ENCODE data around the gene KIF14.
"Not testable (repeated sequence)": the region's sequence is repeated elsewhere in the genome, so short reads cannot be mapped to it uniquely, and the experiment has no call there.

Gene KIF14

DNA sequence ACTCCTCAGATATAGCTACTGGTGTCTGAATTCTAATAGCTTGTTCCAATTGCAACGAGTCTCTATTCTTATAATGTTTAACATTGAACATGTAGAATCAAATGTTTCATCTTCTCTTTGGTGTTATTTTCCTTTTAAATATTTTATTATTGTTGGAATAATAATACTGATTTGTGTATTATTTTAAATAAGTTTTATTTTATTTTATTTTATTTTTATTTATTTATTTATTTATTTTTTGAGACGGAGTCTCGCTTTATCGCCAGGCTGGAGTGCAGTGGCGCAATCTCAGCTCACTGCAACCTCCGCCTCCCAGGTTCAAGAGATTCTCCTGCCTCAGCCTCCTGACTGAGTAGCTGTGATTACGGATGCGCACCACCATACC is 10.0 kb upstream of the KIF14 start:
- not testable (repeated sequence) for DNase-seq

DNA sequence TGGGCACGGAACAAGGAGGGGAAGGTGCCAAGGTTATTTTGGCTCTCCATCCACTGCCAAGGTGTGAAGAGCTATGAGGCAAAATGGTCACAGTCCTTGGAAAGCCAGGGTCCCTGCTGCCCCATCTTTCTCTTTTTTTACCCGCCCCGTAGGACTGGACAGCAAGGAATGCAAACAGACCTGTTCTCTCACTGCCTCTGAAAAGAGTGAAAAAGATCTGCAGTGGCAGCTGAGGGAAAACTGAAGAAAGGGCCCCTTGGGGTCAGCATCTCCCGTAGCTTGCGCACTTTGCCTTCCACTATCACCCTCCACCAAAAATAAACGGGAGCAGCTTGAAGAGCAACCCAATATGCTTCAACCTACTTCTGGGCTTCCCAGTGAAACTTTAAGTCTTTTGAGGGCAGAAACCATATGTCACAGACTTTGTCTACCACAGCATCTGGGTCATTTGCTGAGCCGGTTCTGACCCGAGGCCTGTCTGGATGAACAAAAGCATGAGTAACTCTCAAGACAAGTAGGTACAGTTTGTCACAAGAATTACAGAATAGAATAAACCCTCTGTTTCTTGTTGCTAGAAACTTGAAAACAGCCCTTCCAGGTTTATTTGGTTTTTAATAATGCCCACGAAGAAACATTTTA is 9.4 kb upstream of the KIF14 start:
- DNase-seq = no peak

DNA sequence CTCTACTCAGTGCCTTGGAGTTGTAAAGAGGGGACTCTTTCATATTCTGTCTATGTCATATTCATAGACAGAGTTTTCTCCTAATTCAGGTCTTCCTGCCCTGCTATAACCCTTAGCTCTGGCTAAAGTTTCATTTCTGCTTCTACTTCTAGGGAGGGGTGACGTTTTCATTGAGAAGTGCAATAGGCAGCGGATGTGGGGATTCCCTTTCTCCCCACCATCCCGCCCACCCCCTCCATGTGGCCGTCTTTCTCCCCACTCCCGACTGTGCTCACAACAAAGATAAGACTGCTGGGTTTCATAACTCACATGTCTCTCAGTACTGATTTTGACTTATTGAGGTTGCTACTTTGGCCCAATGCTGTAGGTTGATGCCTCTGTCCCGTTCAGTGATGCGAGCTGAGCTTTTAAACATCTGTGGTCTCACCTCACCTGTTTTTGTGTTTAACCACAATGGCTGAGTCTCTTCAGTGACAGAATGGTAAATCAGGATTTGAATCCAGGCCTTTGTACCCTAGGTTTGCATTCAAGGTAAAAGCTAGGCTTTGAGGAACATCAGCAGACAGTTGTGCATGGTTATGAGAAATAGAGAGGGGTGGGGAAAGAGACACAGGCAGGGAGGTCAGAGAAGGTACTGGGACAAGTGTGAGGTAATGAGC is 7.8 kb upstream of the KIF14 start:
- peak in 4 of 5 experiments; percentile 10 to 67 (median 40) for DNase-seq

DNA sequence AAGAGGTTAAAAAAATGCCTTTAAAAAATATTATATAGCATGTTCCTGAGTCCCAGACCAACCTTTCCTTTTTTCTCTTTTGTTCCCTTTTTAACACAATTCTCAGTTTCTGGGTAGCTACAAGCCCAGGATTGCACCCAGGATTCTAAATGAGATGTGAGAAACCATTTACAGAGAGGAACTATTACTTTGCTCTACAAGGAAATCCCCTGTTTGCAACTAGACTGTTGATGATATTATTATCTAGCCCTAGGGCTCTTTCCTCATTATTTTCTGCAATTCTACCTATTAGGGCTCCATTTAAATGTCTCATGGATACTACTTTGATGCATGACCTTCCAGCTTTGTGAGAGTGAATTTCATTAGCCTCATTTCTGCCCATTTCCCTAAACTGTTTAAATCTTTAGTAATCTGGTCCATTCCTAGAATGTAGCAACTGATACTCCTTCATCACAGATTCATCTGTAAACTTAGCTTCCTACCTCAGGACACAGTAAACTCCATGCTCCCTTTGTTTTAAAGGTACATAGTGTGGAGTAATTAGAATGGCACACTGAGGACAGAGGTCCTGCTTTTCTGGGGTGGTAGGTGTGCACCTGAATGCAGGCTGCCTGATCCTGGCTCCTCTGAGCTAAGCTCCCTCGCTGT is 7.1 kb upstream of the KIF14 start:
- no peak for DNase-seq

DNA sequence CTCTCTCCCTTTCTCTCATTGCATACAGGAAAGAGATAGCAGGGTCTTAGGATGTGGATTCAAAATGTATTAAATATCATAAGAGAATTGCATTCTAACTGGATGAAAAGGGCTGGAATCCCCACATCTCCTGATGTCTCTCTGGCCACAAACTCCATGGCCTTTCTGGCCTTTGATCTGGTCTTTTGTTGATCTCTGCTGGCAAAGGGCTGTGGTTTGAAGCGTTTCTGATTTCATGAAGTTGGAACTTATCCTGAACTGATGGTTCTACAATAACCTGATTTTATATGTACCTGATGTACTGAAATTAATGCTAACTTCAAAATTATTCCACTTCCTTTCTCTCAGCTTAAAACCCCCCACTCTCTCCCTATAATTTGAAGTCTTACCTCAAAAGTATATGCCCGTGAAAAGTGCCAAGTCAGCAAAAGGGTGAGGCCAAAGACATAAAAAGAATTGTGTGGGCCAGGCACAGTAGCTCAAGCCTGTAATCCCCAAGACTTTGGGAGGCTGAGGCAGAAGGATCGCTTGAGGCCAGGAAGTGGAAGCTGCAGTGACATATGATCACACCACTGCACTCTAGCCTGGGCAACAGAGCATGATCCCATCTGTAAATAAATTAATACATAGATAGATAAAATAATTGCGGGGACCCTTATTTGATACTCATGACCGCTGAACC is 6.4 kb upstream of the KIF14 start:
- no peak for DNase-seq

DNA sequence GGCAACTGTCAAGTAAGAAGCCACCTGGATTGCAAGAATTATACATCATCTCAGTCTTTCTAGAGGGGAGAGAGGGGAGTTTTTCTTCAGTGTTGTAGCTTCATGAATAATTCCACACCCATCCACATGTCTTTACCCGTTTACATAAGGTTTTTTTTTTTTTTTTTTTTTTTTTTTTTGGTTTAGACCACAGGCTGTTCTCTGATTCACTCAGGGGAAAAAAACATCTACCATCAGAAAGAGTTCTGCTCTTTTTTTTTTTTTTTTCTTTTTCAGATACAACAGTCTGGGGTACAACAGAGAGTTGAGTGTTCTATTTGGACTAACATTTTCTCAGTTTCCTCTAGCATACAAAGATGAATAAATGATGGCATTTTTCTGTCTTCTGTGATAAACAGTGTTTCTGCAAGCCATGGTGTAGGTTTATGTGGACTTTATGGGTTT is 4.9 kb upstream of the KIF14 start:
- peak in 1 of 5 experiments; percentile 80 for DNase-seq

DNA sequence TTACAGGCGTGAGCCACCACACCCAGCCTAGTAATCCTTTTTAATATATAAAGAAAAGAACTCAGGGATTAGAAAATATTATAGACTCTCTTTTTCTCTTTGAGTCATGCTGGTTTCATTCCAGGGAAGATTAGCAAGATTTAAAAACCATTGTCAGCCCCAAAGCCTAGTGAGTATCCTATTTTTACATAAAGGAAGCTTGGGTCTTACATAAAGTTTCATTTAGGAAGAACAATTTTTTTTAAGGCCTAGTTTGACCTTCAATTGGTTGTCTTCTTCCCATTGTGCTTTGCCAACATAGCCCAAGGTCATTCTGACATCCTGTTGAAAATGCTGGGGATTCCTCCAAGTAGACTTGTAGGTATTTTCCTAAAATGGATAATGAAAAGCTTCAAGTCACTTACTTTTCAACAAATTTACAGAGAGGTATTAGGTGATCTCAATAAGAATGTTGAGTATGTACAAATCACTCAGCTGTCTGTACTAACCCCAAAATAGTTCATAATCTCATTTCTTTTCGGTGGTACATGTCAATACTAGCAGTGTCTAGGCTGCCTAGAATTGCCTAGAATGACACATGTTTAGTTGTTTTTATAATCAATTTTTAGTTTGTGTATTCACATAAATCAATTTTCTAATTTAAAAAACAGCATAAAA is 4.3 kb upstream of the KIF14 start:
- DNase-seq = no peak

DNA sequence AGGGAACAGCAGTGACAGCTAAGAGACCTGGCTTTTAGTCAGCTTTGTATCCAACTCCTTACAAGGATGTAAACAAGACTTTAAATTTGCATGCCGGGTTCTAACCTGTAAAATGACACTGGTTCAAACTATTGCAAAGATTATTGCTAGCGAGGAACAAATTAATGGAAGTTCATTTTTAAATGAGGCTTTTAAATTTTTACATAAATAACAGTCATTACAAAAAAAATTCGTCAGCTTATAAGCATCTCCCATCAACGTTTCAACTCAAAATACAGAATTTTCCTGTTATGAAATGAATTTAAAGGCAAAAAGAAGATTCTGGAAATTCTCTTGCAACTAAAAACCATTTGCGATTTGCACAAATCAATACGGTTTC is 668 bp downstream of the KIF14 start:
- DNase-seq = no peak

DNA sequence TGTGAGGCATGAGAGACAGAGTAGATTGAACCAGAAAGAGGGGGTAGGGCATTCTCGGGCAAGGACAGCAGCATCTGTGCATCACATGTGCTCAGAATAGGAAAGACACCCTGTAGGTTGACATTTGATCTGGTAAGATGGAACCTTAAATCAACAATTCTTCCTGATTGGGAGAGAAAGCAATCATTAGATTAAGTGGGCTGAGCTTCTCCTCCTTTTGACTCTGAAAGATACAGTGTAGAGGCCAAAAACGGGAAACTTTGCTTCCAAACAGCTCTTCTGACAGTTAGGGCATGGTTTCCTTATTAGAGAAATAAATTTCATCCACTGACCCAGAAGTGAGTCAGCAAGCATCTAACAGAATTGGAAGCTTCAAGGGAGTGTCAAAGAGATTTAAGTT is 9.7 kb downstream of the KIF14 start:
- no peak for DNase-seq

DNA sequence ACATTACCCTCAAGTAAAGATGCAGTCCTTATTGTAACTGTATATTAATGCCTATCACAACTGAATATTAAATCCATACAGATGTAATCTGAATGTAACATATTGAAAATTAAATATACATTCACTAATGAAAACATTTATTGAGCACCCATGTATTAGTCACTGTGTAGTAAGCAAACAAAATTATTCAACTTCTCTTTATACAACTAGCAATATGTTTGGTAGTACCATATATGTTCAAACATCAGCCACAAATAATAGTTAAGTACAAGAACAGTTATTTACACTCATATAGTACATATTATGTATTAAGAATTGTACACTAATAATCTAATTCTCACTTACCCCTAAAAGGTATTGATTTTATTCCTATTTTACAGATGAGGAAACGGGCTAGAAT is 17.9 kb downstream of the KIF14 start:
- no peak for DNase-seq

DNA sequence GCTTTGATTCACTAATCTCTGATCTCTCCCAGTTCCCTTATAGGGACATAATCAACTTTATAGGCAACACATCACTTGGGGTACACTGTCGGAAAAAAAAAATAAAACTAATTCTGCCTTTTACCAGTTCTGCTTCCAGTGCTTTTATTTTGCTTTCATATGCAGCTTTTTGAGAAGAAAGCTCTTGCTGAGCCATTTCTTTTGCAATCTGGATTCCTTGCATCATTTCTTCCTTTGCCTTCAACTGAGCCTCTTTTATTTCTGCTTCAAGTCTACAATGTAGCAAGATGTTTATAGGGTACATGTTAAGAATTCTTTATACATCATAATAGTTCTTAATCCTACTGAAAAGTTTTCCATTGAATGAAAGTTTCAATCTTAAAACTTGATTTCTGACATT is 30.6 kb downstream of the KIF14 start:
- DNase-seq = no peak

DNA sequence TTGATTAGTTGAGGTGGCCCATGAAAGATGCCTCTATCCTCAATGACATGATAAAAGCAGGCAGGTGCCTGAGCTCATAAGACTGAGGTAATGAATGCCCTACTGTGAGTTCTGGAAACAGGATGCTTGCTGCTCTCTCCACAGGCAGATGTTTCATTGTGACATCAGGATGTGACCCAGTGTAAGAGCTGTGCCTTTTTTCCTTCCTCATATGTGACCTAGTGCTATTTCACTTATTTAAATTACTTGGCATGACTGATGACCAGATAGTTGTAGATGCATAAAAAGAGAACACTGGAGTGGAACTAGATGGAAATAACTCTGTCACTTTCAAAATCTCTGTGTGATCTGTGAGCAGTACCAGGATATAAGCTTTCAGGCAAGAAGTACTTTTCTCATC is 31.9 kb downstream of the KIF14 start:
- DNase-seq = peak in 1 of 5 experiments; percentile 2

DNA sequence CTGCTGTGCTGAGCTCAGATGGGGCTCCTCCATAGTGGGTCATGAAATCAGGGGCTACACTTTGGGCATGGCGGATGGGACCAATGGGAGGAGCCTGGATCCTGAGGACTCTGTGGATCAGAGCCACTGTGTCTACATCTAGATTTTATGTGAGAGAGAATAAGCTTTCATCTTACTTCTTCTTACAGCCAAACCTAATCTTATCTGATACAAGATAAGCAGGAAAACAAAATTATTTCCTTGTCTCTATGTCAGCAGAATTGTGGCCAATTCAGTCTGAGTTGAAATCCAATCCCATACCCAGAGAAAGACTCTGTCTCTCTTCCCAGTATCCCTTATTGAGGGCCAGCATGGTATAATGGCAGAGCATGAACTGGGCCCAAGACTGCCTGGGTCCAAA is 56.2 kb downstream of the KIF14 start:
- DNase-seq = no peak

DNA sequence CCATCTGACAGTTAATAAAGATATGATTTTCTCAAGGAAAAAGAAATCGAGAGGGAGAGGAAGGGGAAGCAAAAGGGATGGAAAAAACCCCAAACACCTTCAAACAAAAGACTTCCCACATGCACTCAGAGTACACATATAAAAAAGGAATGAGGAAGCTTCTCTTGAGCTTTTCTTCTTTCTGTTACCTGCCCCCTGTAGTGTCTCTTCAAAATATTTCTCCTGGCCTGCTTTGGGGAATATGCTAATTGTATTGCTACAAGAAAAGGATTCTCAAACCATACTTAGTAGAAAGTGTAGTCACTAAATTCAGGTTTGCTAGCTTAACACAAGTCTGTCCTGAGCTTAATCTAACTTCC is 58.7 kb downstream of the KIF14 start:
- DNase-seq = no peak

DNA sequence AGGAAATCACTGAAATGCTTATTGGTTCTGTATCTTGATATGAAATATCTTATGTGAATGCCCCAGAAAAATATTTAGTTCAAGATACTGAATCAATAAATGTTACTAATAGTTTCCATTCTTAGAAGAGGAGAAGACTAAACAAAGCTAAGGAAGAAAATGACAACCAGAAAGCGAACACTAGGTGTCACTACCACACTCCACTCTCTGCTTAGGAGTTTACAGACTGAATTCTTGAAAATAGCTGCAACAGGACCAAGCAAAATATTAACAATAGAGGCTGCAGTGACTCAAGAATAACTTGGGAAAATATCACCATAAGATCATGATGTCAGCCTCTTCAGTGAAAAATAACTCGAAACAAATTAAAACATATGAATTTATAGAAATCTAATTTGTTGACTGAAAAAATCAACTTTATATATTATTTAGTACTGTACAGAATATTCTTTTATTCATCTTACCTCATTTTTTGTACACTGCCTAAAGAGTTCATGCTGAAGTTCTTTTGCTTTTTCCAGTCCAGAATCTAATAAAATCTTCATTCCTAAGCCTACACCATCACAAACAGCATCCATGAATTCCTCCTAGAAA is 61.6 kb downstream of the KIF14 start:
- DNase-seq = peak in 1 of 5 experiments; percentile 38

DNA sequence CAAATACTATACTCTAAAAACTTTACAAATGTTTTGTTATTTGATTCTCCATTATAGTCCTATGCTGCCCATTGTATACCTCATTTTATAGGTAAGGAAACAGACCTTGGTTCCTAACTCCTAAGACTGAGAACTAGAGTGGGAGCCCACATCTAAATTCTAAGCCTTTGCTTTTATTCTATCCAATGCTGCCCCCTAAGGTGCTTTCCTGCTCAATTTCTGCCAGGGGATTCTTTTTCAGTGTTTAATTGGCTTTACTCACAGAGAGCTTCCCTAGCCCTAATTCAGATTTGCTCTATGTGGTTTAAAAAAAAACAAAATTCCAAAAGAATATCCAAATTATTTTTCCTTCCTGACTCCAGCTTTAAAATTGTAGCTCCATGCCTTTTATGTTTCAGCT is 64.5 kb downstream of the KIF14 start:
- DNase-seq = no peak

DNA sequence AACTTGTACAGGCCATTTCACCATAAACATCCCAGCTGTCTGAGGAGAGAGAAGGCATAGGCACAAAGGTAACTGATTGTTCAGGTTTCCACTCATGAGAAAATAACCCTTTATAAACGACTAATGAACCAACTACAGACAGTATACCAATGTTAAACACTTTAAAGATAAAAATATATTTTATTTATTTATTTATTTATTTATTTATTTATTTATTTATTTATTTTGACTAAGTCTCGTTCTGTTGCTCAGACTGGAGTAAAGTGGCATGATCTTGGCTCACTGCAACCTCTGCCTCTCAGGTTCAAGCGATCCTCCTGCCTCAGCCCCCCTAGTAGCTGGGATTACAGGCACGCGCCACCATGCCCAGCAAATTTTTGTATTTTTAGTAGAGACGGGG is 67.8 kb downstream of the KIF14 start:
- DNase-seq = not testable (repeated sequence)

DNA sequence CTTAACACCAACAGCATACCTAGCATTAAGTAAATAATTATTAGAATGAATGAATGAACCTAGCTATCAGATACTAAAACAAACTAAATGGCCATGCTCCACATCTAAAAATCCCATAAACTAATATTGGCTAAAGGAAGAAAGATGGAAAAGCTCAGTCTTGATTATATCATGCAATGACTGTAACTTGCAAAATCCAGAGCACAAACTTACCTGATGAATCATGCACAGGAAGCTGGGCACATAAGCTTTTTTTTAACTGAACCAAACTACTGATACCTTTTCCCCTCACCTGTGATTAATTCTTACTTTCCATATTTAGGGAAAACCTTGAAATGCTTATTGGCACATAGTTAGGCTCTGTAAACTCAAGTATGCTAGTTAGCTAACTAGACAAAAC is 70.2 kb downstream of the KIF14 start:
- no peak for DNase-seq

DNA sequence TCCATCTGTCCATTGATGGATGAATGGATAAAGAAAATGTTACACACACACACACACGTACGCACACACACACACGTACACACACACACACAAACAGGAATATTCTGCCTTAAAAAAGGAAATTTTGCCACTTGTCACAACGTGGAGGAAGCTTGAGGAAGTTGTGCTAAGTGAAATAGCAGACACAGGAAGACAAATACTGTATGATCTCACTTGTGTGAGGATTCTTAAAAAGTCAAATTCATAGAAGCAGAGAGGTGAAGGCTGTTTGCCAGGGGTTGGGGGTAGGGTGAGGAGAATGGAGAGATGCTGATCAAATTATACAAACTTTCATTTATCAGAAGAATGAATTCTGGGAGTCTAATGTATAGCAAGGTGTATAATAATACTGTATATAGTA is 73.2 kb downstream of the KIF14 start:
- DNase-seq = no peak

DNA sequence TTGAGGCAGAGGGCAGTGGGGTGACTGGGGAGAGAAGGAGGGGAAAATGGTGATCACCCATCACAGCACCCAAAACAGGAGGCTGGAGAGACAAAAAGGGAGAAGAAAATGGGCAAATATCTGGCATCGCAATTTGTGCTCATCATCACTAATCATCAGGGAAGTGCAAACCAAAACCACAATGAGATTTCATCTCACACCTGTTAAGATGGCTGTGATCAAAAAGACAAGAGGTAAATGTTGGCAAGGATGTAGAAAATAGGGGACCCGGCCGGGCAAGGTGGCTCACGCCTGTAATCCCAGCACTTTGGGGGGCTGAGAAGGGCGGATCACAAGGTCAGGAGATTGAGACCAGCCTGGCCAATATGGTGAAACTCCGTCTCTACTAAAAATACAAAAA is 74.0 kb downstream of the KIF14 start:
- DNase-seq = no peak

DNA sequence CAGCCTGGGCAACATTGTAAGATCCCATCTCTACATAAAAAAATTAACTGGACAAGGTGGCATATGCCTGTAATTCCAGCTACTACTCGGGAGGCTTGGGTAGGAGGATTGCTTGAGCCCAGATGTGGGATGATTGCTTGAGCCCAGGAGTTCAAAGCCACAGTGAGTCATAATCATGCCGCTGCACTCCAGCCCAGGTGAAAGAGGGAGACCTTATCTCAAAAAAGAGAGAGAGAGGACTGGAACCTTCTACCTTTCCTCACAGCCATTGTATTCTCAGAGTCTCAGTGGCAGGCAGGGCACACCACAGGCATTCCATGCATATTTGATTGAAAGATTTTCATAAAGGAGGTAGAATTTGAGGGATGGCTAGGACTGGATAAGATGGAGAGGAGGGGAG is 78.4 kb downstream of the KIF14 start:
- no peak for DNase-seq

DNA sequence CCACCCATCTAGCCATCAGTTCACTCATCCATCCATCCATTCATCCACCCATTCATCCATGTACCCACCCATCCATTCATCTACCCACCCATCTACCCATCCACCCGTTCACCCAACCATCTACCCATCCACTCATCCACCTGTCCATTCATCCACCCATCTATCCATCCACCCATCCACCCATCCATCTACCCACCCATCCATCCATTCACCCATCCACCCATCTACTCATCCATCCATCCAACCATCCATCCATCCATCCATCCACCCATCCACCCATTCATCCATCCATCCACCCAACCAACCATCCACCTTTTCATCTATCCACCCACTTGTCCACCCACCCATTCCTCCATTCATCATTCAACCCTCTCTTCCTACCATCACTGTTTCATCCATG is 80.3 kb downstream of the KIF14 start:
- DNase-seq = no peak

DNA sequence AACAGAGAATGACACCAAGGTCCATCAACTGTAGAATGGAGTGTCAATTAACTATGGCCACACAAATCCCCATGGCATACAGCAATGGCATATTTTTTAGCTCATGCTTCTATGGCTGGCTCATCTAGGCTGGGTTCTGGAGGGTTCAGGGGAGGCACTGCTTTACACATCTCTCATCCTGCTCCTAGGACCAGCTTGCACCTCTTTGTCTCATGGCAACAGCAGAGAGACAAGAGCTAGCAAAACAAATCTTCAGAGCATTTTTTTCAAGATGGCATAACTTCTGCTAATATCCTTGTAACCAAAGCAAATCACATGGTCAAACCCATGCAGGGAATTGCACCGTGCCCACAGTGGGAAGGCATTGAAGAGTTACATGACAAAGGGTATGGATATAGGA is 82.4 kb downstream of the KIF14 start:
- DNase-seq = no peak
